Activated CD4-positive, alpha-beta T cell treated with anti-CD3 and anti-CD28 coated beads for 36 hours (primary cell): ENCODE data around the gene PCCB. TPM values are rescaled to one million over a fixed set of nuclear protein-coding genes. Genes with fewer than 3 reads are reported as not detected.
"Not testable (repeated sequence)": the region's sequence is repeated elsewhere in the genome, so short reads cannot be mapped to it uniquely, and the experiment has no call there.

Source experiments
- ATAC-seq: fragments of 200-7000 bp; cut with Tn5 transposase; one replicate; pipeline ENCODE4 v1.10.0; 2021; ENCODE audit warnings: mild to moderate bottlenecking, moderate library complexity
- CTCF ChIA-PET: fragments of 350-600 bp; sonication (Branson Sonifier 250); formaldehyde crosslinking; loops from one replicate; lab custom pipeline; 2021; ENCODE audit warnings: antibody characterized with exemption; lab: Charles Lee
- POLR2A ChIA-PET: fragments of 350-600 bp; sonication (Branson Sonifier 250); formaldehyde crosslinking; loops from one replicate; lab custom pipeline; 2021; ENCODE audit warnings: antibody characterized with exemption, inconsistent platforms; lab: Charles Lee
- DNase-seq: peaks from one replicate; pipeline ENCODE4 v3.0.0-alpha.2; 2020
- H3K27ac Mint-ChIP-seq: one replicate; pipeline ENCODE4 v1.8.0; 2021; ENCODE audit warnings: mixed read lengths
- H3K27me3 Mint-ChIP-seq: one replicate; pipeline ENCODE4 v1.8.0; 2021; ENCODE audit warnings: mixed read lengths
- H3K36me3 Mint-ChIP-seq: one replicate; pipeline ENCODE4 v1.8.0; 2021; ENCODE audit warnings: low read depth, mixed read lengths
- H3K4me1 Mint-ChIP-seq: one replicate; pipeline ENCODE4 v1.8.0; 2021; ENCODE audit warnings: mixed read lengths
- H3K4me3 Mint-ChIP-seq: one replicate; pipeline ENCODE4 v1.8.0; 2021; ENCODE audit warnings: mild to moderate bottlenecking, moderate library complexity, mixed read lengths
- H3K9me3 Mint-ChIP-seq: one replicate; pipeline ENCODE4 v1.8.0; 2021; ENCODE audit warnings: low read depth, mixed read lengths
- intact Hi-C, 2 experiments: fragments of 100-400 bp; cut with DNase I in 1 of 2; cut with micrococcal nuclease in 1 of 2; formaldehyde crosslinking; loops; one replicate each; pipeline versions ENCODE4 v1.14.2 to v1.15.1; 2022 to 2024; cut with DNase I, micrococcal nuclease
- total RNA-seq, 2 experiments: library from RNA; stranded (reverse); gene quantifications; one replicate each; pipeline ENCODE4 v1.2.3, GENCODE V29; 2021

PCCB gene
- total RNA-seq, 2 experiments from 2014 or later, result 45.3 to 51.8 TPM

- Mint-ChIP-seq H3K4me1 (no peaks in the 10 kb centered on the region), H3K4me3 (no peak overlapping the region), H3K27ac (peak overlapping the region; percentile 14), H3K27me3 (no peaks in the 10 kb centered on the region), H3K9me3 (no peaks in the 10 kb centered on the region), H3K36me3 (peaks cover 44% of the 10 kb centered on the region)
- ChIA-PET POLR2A (no interaction called here), CTCF (no interaction called here)
- intact Hi-C loops, result no loop called here
- DNase-seq (no peak), ATAC-seq (no peak)
Observed at GRCh38 chr3:136262559-136262958, 12.4 kb downstream of the PCCB start.

GRCh38 chr3:136263251-136263650 is 13.1 kb downstream of the PCCB start:
- Mint-ChIP-seq H3K27ac (no peak overlapping the region), H3K36me3 (peaks cover 40% of the 10 kb centered on the region), H3K9me3 (no peaks in the 10 kb centered on the region), H3K4me1 (no peaks in the 10 kb centered on the region), H3K4me3 (no peak overlapping the region), H3K27me3 (no peaks in the 10 kb centered on the region)
- intact Hi-C loops, result no loop called here
- ATAC-seq (no peak), DNase-seq (no peak)
- ChIA-PET POLR2A (no interaction called here), CTCF (no interaction called here)

- H3K27ac Mint-ChIP-seq, H3K9me3 Mint-ChIP-seq, intact Hi-C loops, DNase-seq, H3K27me3 Mint-ChIP-seq, H3K4me3 Mint-ChIP-seq: not testable (repeated sequence)
- ATAC-seq, result peak; percentile 43
- Mint-ChIP-seq H3K36me3 (peaks cover 53% of the 10 kb centered on the region), H3K4me1 (peaks cover 16% of the 10 kb centered on the region)
- ChIA-PET POLR2A (interaction anchor here (0.7 kb wide), 1 partner anchor 169 kb away, joined by 3 read pairs; no protein-coding TSS in a partner anchor), CTCF (interaction anchor here (0.8 to 1.4 kb wide), 2 partner anchors 16 to 187 kb away, joined by 3 to 5 read pairs; partner anchors contain the start of gene PCCB)
Observed at GRCh38 chr3:136266468-136267125, 16.5 kb downstream of the PCCB start.

- Mint-ChIP-seq H3K27ac (no peak overlapping the region), H3K27me3 (no peaks in the 10 kb centered on the region), H3K9me3 (no peaks in the 10 kb centered on the region), H3K36me3 (peaks cover 52% of the 10 kb centered on the region), H3K4me3 (no peak overlapping the region), H3K4me1 (peaks cover 22% of the 10 kb centered on the region)
- intact Hi-C loops, result no loop called here
- no peak for ATAC-seq
- ChIA-PET CTCF (interaction anchor here (0.8 to 1.4 kb wide), 2 partner anchors 17 to 188 kb away, joined by 3 to 5 read pairs; partner anchors contain the start of gene PCCB), POLR2A (interaction anchor here (0.7 kb wide), 1 partner anchor 169 kb away, joined by 3 read pairs; no protein-coding TSS in a partner anchor)
- DNase-seq, result no peak
Observed at GRCh38 chr3:136267235-136267634, 17.1 kb downstream of the PCCB start.

GRCh38 chr3:136270179-136270578 is 20.0 kb downstream of the PCCB start:
- Mint-ChIP-seq H3K27ac (no peak overlapping the region), H3K4me1 (peaks cover 34% of the 10 kb centered on the region), H3K9me3 (peaks cover 2% of the 10 kb centered on the region), H3K27me3 (no peaks in the 10 kb centered on the region), H3K36me3 (peaks cover 62% of the 10 kb centered on the region), H3K4me3 (no peak overlapping the region)
- intact Hi-C loops, result loop anchor here in 1 of 2 experiments (2.0 kb wide), 1 partner anchor 19 kb away; the partner anchor contains the start of gene PCCB
- ATAC-seq (peak; percentile 95), DNase-seq (peak; percentile 11)
- ChIA-PET CTCF (no interaction called here), POLR2A (no interaction called here)

DNA sequence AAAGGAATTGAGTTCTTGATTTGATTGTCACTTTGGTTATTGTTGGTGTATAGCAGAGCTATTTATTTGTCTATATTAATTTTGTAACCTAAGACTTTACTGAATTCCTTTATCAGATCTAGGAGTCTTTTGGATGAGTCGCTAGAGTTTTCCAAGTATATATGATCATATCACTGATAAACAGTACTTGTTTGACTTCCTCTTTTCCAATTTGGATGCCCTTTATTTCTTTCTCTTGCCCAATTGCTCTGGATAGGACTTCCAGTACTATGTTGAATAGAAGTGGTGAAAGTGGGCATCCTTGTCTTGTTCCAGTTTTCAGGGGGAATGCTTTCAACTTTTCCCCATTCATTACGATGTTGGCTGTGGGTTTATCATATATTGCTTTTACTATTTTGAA is 21.5 kb downstream of the PCCB start:
- DNase-seq, H3K27ac Mint-ChIP-seq, H3K27me3 Mint-ChIP-seq, H3K4me3 Mint-ChIP-seq, CTCF ChIA-PET, ATAC-seq, H3K9me3 Mint-ChIP-seq, POLR2A ChIA-PET: not testable (repeated sequence)
- Mint-ChIP-seq H3K4me1 (peaks cover 36% of the 10 kb centered on the region), H3K36me3 (peaks cover 58% of the 10 kb centered on the region)
- intact Hi-C loops, result loop anchor here in 1 of 2 experiments (2.0 kb wide), 1 partner anchor 21 kb away; the partner anchor contains the start of gene PCCB

DNA sequence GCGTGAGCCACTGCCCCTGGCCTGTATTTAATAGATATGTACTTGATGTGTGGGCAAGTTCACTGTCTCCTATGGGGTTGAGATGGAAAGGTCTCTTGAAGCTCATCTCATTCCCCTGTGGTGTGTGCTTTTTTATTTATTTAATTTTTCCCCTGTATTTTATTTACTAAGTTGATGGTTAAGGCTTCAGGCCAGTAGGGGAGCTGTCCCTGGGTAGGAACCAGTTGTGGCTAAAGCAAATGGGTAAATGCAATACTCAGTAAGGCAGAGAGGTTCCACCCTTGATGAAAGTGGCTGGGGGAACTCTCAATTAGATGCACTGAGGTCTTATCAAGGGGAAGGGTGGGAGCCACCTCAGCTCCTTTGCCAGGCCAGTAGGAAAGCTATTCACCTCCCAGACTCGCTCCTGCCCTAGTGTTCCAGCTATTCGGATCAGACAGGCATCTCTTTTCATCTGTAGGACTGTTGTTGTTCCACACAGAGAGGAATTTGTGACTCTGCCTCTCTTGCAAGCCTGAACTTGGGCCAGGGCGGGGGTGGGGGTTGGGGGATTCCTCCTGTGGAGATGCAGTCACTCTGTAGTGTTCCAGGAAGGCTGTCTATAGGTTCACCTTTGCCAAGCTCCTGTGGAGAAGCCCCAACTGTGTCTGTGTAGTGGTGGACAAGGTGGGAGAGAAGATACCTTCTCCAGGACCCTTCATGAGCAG is 26.1 kb downstream of the PCCB start:
- Mint-ChIP-seq H3K4me1 (peaks cover 23% of the 10 kb centered on the region), H3K4me3 (no peak overlapping the region), H3K36me3 (peaks cover 66% of the 10 kb centered on the region), H3K9me3 (peaks cover 22% of the 10 kb centered on the region), H3K27me3 (no peaks in the 10 kb centered on the region), H3K27ac (no peak overlapping the region)
- intact Hi-C loops, result no loop called here
- DNase-seq (no peak), ATAC-seq (no peak)
- CTCF ChIA-PET, result no interaction called here
- POLR2A ChIA-PET, result no interaction called here

DNA sequence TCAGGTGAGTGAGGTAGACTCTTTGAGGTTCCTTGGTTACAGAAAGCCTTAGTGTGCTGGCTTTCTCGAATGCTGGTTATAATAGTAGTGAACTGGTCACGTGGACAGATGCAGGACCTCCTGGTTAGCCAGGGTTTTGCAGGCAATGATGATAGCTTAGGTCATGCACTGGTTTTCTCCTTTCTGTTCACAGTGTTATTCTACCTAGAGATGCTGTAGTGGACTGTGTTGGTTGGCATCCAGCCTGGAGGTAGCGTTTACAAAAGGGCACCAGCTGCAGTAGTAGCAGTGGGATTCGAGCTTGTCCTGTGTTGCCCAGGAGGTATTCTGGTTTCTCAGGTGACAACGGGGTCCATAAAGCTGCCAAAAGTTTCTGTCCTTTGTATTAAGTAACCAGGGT is 27.0 kb downstream of the PCCB start:
- no peaks in the 10 kb centered on the region for H3K27me3 Mint-ChIP-seq
- H3K4me3 Mint-ChIP-seq, result no peak overlapping the region
- no peak overlapping the region for H3K27ac Mint-ChIP-seq
- ChIA-PET CTCF (interaction anchor here (0.6 kb wide), 1 partner anchor 883 kb away, joined by 3 read pairs; no protein-coding TSS in a partner anchor), POLR2A (no interaction called here)
- ATAC-seq, result no peak
- no peak for DNase-seq
- peaks cover 25% of the 10 kb centered on the region for H3K9me3 Mint-ChIP-seq
- H3K4me1 Mint-ChIP-seq, result peaks cover 24% of the 10 kb centered on the region
- peaks cover 63% of the 10 kb centered on the region for H3K36me3 Mint-ChIP-seq
- intact Hi-C loops, result no loop called here

DNA sequence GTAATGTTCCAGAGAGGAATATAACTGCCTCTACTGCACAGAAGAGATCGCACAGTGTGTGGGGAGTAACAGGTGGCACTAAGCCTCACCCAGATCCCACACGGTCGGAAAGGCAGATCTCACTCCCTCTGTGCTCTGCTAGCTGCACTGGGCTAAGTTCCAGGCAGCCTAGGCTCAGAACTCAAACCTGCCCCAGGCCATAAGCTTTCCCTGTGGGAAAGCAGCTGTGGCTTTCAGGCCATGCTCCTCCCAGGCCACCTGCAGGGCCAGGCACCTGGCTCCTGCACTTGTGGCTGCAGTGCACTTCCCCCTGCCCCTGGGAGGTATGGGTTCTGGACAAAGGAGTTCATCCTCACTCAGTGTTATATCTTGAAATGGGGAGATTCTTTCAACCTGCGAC is 27.5 kb downstream of the PCCB start:
- DNase-seq (no peak), ATAC-seq (no peak)
- peaks cover 25% of the 10 kb centered on the region for H3K9me3 Mint-ChIP-seq
- no peaks in the 10 kb centered on the region for H3K27me3 Mint-ChIP-seq
- intact Hi-C loops, result no loop called here
- POLR2A ChIA-PET, result no interaction called here
- peaks cover 25% of the 10 kb centered on the region for H3K4me1 Mint-ChIP-seq
- H3K36me3 Mint-ChIP-seq, result peaks cover 62% of the 10 kb centered on the region
- H3K27ac Mint-ChIP-seq, result no peak overlapping the region
- CTCF ChIA-PET, result interaction anchor here (0.6 kb wide), 1 partner anchor 882 kb away, joined by 3 read pairs; no protein-coding TSS in a partner anchor
- H3K4me3 Mint-ChIP-seq, result no peak overlapping the region

DNA sequence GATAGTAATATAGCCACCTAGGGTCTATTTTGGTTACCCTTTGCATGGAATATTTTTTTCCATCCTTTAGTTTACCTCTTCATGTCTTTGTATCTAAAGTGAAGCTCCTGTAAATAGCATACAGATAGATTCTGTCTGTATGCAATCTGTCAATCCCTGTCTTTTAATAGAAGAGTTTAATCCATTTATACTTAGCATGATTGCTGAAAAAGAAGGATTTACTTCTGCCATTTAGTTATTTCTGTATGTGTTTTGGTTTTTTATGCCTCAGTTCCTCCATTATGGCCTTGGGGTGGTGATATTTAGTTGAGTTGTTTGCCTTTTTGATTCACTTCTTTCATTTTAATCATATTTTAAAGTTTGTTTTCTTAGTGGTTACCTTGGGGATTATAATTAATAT is 29.0 kb downstream of the PCCB start:
- ChIA-PET POLR2A (no interaction called here), CTCF (no interaction called here)
- H3K36me3 Mint-ChIP-seq, result peaks cover 62% of the 10 kb centered on the region
- peaks cover 23% of the 10 kb centered on the region for H3K9me3 Mint-ChIP-seq
- DNase-seq, result no peak
- peaks cover 16% of the 10 kb centered on the region for H3K4me1 Mint-ChIP-seq
- H3K27ac Mint-ChIP-seq, result no peak overlapping the region
- H3K27me3 Mint-ChIP-seq, result no peaks in the 10 kb centered on the region
- H3K4me3 Mint-ChIP-seq, result no peak overlapping the region
- ATAC-seq, result no peak
- intact Hi-C loops, result no loop called here

- intact Hi-C loops, result no loop called here
- peaks cover 23% of the 10 kb centered on the region for H3K9me3 Mint-ChIP-seq
- ChIA-PET CTCF (no interaction called here), POLR2A (no interaction called here)
- DNase-seq (no peak), ATAC-seq (no peak)
- H3K4me1 Mint-ChIP-seq, result peaks cover 13% of the 10 kb centered on the region
- H3K36me3 Mint-ChIP-seq, result peaks cover 57% of the 10 kb centered on the region
- no peak overlapping the region for H3K27ac Mint-ChIP-seq
- no peaks in the 10 kb centered on the region for H3K27me3 Mint-ChIP-seq
- H3K4me3 Mint-ChIP-seq, result no peak overlapping the region
Observed at GRCh38 chr3:136280961-136281360, 30.8 kb downstream of the PCCB start.
